Tibial nerve (tissue), 4 donors: ENCODE results near the gene LPIN3. TPM values are rescaled to one million over a fixed set of nuclear protein-coding genes. Genes with fewer than 3 reads are reported as not detected.

Experiments used
- DNase-seq, 2 donors: peaks; one replicate each; pipeline ENCODE4 v3.0.0-alpha.2; 2019; ENCODE audit warnings: low spot score in 2 of 2
- H3K27ac ChIP-seq, 4 donors: fragments of 200-600 bp; sonication (generic) in 3 of 4; one replicate each; pipeline ENCODE4 v1.5.1; 2017 to 2019; ENCODE audit warnings: mild to moderate bottlenecking in 1 of 4
- H3K27me3 ChIP-seq, 2 donors: fragments of 200-600 bp; sonication (generic) in 1 of 2; one replicate each; pipeline versions ENCODE4 v1.5.1 to v1.6.0; 2017 to 2019
- H3K36me3 ChIP-seq, 3 donors: fragments of 200-600 bp; sonication (generic); one replicate each; pipeline ENCODE4 v1.5.1; 2018 to 2019
- H3K4me1 ChIP-seq, 4 donors: fragments of 200-600 bp; sonication (generic) in 3 of 4; one replicate each; pipeline ENCODE4 v1.5.1; 2017 to 2019
- H3K4me3 ChIP-seq, 4 donors: fragments of 200-600 bp; sonication (generic) in 3 of 4; one replicate each; pipeline ENCODE4 v1.5.1; 2017 to 2019; ENCODE audit warnings: mild to moderate bottlenecking in 1 of 4, moderate library complexity in 1 of 4
- H3K9me3 ChIP-seq, 4 donors: fragments of 200-600 bp; sonication (generic) in 3 of 4; one replicate each; pipeline ENCODE4 v1.5.1; 2017 to 2019
- CTCF ChIP-seq, 5 experiments: fragments of 200-600 bp in 3 of 5; fragments of 450-650 bp in 2 of 5; sonication (generic) in 3 of 5; IDR thresholded peaks; one replicate each; pipeline ENCODE4 v1.5.1; 2016 to 2019; ENCODE audit warnings: antibody characterized with exemption in 5 of 5, mild to moderate bottlenecking in 3 of 5, moderate library complexity in 2 of 5
- EP300 ChIP-seq, 2 donors: sonication (generic); formaldehyde crosslinking; IDR thresholded peaks; one replicate each; pipeline ENCODE4 v1.6.1; 2017; ENCODE audit warnings: antibody characterized with exemption in 2 of 2, mild to moderate bottlenecking in 1 of 2
- POLR2A ChIP-seq, 2 donors: fragments of 450-650 bp; IDR thresholded peaks; one replicate each; pipeline ENCODE4 v1.6.1; 2017; ENCODE audit warnings: antibody characterized with exemption in 2 of 2, mild to moderate bottlenecking in 2 of 2, moderate library complexity in 2 of 2
- WGBS, 2 donors: methylation state at CpG; one replicate each; pipeline ENCODE4 v1.1.5; 2018; 5-methylcytosine and 5-hydroxymethylcytosine counted together
- total RNA-seq, 4 donors: library from RNA; depleted of rRNA; stranded (reverse); fragments of >200 nt; gene quantifications; one replicate each; pipeline ENCODE4 v1.1.0, GENCODE V29; 2016

LPIN3 gene
- total RNA-seq, 4 donors from 2014 or later, result 24.5 to 64.8 (median 36.5) TPM

GRCh38 chr20:41392871-41393704, 52.5 kb downstream of the LPIN3 start:
- WGBS, 2 donors, result 29 to 32% methylated on average over 10 to 12 of the region's 12 CpGs
- Histone ChIP-seq H3K4me3 (no peak overlapping the region), H3K4me1 (peaks cover 0 to 57% (median 36%) of the 10 kb centered on the region in 4 donors), H3K9me3 (no peaks in the 10 kb centered on the region), H3K27ac (peak overlapping the region in 3 of 4 donors; percentile 38 to 81 (median 81)), H3K36me3 (no peaks in the 10 kb centered on the region), H3K27me3 (no peaks in the 10 kb centered on the region)
- peak in 1 of 5 experiments; percentile 8 for TF ChIP-seq CTCF (IDR thresholded peaks at IDR 0.05)
- no peak for TF ChIP-seq POLR2A (IDR thresholded peaks at IDR 0.05)
- peak in 1 of 2 donors; percentile 96 for TF ChIP-seq EP300 (IDR thresholded peaks at IDR 0.05)
- peak; percentile 81 to 92 for DNase-seq

GRCh38 chr20:41393705-41394066, 53.1 kb downstream of the LPIN3 start:
- no peaks in the 10 kb centered on the region for H3K9me3 ChIP-seq
- no peak overlapping the region for H3K4me3 ChIP-seq
- TF ChIP-seq POLR2A (IDR thresholded peaks at IDR 0.05), result no peak
- TF ChIP-seq CTCF (IDR thresholded peaks at IDR 0.05), result no peak
- TF ChIP-seq EP300 (IDR thresholded peaks at IDR 0.05), result no peak
- peaks cover 0 to 60% (median 36%) of the 10 kb centered on the region in 4 donors for H3K4me1 ChIP-seq
- peak in 1 of 2 donors; percentile 44 for DNase-seq
- no peaks in the 10 kb centered on the region for H3K27me3 ChIP-seq
- WGBS, 2 donors, result 66 to 68% methylated on average over 3 of the region's 3 CpGs
- H3K36me3 ChIP-seq, result no peaks in the 10 kb centered on the region
- H3K27ac ChIP-seq, result peak overlapping the region in 3 of 4 donors; percentile 26 to 81 (median 38)

- Histone ChIP-seq H3K9me3 (no peaks in the 10 kb centered on the region), H3K36me3 (no peaks in the 10 kb centered on the region), H3K27ac (peak overlapping the region in 2 of 4 donors; percentile 26 to 81), H3K4me1 (peaks cover 0 to 63% (median 36%) of the 10 kb centered on the region in 4 donors), H3K4me3 (no peak overlapping the region), H3K27me3 (no peaks in the 10 kb centered on the region)
- no peak for TF ChIP-seq POLR2A (IDR thresholded peaks at IDR 0.05)
- WGBS, 2 donors, result 74 to 83% methylated on average over 1 to 2 of the region's 2 CpGs
- no peak for DNase-seq
Observed at GRCh38 chr20:41394081-41394480, 53.5 kb downstream of the LPIN3 start.

- no peaks in the 10 kb centered on the region for H3K27me3 ChIP-seq
- no peaks in the 10 kb centered on the region for H3K36me3 ChIP-seq
- no peak overlapping the region for H3K4me3 ChIP-seq
- peak overlapping the region in 3 of 4 donors; percentile 22 to 81 (median 74) for H3K27ac ChIP-seq
- H3K9me3 ChIP-seq, result no peaks in the 10 kb centered on the region
- H3K4me1 ChIP-seq, result peaks cover 0 to 68% (median 36%) of the 10 kb centered on the region in 4 donors
- WGBS, 2 donors, result 51 to 52% methylated on average over 9 of the region's 9 CpGs
- DNase-seq, result peak; percentile 59 to 70
- TF ChIP-seq CTCF (IDR thresholded peaks at IDR 0.05), result no peak
- TF ChIP-seq EP300 (IDR thresholded peaks at IDR 0.05), result peak in 1 of 2 donors; percentile 70
Observed at GRCh38 chr20:41394931-41395666, 54.5 kb downstream of the LPIN3 start.

- 50 to 53% methylated on average over 14 to 18 of the region's 18 CpGs for WGBS, 2 donors
- H3K27ac ChIP-seq, result peak overlapping the region; percentile 22 to 76 (median 62)
Observed at GRCh38 chr20:41395667-41396664, 55.3 kb downstream of the LPIN3 start.

More at GRCh38 chr20:41395667-41396664, 55.3 kb downstream of the LPIN3 start:
- H3K27me3 ChIP-seq, result no peaks in the 10 kb centered on the region
- TF ChIP-seq EP300 (IDR thresholded peaks at IDR 0.05) (no peak), CTCF (IDR thresholded peaks at IDR 0.05) (no peak), POLR2A (IDR thresholded peaks at IDR 0.05) (no peak)
- DNase-seq, result no peak
- H3K4me1 ChIP-seq, result peaks cover 0 to 68% (median 36%) of the 10 kb centered on the region in 4 donors
- H3K9me3 ChIP-seq, result no peaks in the 10 kb centered on the region
- no peak overlapping the region for H3K4me3 ChIP-seq
- H3K36me3 ChIP-seq, result no peaks in the 10 kb centered on the region
